ENCODE results near the gene H1-8. TPM values are rescaled to one million over a fixed set of nuclear protein-coding genes. Genes with fewer than 3 reads are reported as not detected.

Gene H1-8
- total and polyA plus RNA-seq, 9 of the 15 experiments (the other 6 are each of a cell fraction or from before 2014, with no cell fraction given), result not detected

DNA sequence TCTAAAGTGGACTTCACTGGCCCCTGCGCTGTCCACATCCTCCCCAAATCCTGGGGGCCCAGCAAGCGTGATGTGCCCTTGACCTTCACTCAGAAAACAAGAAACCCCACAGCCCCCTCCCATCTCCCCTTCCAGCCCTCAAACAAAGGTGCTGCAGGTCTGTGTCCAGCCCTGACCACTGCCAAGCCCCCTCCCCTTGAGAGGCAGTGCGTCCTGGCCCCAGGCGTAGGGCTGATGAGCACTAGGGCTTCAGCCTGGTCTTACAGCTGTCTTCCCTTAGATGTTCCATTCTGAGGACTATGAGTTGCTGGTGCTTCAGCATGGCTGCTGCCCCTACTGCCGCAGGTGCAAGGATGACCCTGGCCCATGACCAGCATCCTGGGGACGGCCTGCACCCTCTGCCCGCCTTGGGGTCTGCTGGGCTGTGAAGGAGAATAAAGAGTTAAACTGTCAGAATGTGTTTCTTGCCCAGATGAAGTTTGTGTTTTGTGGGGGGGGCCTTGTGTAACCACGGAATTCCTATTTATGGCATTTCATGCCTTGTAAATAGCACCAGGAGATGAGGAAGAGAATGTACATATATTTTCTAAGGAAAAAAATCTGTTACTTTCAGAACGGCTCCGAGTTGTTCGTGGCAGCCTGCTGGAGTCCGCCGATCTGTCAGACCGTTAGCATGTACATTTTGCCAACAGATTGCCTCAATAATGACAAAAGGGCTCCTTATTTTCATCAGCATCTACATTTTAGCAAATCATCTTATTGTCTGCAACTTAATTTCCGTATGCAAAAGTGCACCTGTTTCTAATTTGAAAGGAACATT, 22.9 kb upstream of the H1-8 start (continued):
- TF ChIP-seq, protein P1, sequence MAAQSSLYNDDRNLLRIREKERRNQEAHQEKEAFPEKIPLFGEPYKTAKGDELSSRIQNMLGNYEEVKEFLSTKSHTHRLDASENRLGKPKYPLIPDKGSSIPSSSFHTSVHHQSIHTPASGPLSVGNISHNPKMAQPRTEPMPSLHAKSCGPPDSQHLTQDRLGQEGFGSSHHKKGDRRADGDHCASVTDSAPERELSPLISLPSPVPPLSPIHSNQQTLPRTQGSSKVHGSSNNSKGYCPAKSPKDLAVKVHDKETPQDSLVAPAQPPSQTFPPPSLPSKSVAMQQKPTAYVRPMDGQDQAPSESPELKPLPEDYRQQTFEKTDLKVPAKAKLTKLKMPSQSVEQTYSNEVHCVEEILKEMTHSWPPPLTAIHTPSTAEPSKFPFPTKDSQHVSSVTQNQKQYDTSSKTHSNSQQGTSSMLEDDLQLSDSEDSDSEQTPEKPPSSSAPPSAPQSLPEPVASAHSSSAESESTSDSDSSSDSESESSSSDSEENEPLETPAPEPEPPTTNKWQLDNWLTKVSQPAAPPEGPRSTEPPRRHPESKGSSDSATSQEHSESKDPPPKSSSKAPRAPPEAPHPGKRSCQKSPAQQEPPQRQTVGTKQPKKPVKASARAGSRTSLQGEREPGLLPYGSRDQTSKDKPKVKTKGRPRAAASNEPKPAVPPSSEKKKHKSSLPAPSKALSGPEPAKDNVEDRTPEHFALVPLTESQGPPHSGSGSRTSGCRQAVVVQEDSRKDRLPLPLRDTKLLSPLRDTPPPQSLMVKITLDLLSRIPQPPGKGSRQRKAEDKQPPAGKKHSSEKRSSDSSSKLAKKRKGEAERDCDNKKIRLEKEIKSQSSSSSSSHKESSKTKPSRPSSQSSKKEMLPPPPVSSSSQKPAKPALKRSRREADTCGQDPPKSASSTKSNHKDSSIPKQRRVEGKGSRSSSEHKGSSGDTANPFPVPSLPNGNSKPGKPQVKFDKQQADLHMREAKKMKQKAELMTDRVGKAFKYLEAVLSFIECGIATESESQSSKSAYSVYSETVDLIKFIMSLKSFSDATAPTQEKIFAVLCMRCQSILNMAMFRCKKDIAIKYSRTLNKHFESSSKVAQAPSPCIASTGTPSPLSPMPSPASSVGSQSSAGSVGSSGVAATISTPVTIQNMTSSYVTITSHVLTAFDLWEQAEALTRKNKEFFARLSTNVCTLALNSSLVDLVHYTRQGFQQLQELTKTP (IDR thresholded peaks at IDR 0.05; ENCODE audit: low read depth in 1 of 2, partially characterized antibody in 2 of 2), result no peak
- TF ChIP-seq, protein P2, sequence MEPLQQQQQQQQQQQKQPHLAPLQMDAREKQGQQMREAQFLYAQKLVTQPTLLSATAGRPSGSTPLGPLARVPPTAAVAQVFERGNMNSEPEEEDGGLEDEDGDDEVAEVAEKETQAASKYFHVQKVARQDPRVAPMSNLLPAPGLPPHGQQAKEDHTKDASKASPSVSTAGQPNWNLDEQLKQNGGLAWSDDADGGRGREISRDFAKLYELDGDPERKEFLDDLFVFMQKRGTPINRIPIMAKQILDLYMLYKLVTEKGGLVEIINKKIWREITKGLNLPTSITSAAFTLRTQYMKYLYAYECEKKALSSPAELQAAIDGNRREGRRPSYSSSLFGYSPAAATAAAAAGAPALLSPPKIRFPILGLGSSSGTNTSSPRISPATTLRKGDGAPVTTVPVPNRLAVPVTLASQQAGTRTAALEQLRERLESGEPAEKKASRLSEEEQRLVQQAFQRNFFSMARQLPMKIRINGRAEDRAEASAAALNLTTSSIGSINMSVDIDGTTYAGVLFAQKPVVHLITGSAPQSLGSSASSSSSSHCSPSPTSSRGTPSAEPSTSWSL (CRISPR knock-in tag; IDR thresholded peaks at IDR 0.05; ENCODE audit: borderline replicate concordance), result no peak

DNA sequence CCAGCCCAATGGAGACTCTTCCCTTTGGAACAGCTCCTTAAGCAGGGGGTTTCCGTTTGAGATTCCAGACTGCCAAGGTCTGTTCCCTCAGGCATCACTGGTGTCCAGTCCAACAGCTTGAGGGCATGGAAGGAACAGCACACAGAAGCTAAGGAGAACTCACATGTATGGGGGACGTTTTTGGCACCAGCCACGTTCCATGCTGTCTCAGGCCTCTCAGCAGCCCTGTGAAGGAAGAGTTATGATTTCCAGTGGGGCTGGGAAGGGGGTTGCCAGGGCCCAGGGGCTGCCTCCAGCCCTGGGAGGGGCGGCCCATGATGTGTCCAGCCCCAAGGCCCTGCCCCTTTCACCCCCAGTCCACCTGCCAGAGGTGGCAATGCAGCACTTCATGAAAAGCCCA, 22.0 kb upstream of the H1-8 start:
- ChIA-PET POLR2A (no interaction called here), CTCF (ENCODE audit: low intra/inter-chr PET ratio) (no interaction called here)
- H3K4me1 ChIP-seq (replicated peaks in 1 of 2; ENCODE audit: control insufficient read depth in 2 of 2, insufficient read depth in 2 of 2, low read length in 2 of 2), result no peaks in the 10 kb centered on the region
- intact Hi-C loops (cut with micrococcal nuclease) (no loop called here), in situ Hi-C loops (cut with MboI) (no loop called here)
- no peaks in the 10 kb centered on the region for H3K9me3 ChIP-seq (replicated peaks; ENCODE audit: control insufficient read depth, insufficient read depth, low read depth, low read length)
- H3K27ac ChIP-seq (ENCODE audit: extremely low read depth, low read depth, low read length), result no peak overlapping the region
- no peak overlapping the region for H3K4me2 ChIP-seq (ENCODE audit: insufficient read depth, low read length)
- no peaks in the 10 kb centered on the region for H3K9me1 ChIP-seq (ENCODE audit: control insufficient read depth, insufficient read depth, low read length)
- no peak overlapping the region for H2AFZ ChIP-seq (ENCODE audit: low read depth, low read length)
- ATAC-seq (no peak), DNase-seq (ENCODE audit: extremely low read depth in 1 of 4, low spot score in 3 of 4) (no peak), FAIRE-seq (no peak)
- WGBS (ENCODE audit: insufficient coverage, low coverage, missing lambda C conversion rate), result 3% methylated on average over 4 of the region's 4 CpGs
- peaks cover 0 to 23% of the 10 kb centered on the region in 2 experiments; a peak in 2 of 5 replicates for H3K27me3 ChIP-seq (ENCODE audit: control insufficient read depth in 2 of 2, insufficient read depth in 2 of 2, low read length in 2 of 2)
- no peak overlapping the region for H3K9ac ChIP-seq (ENCODE audit: insufficient read depth in 1 of 2, low read depth in 2 of 2, low read length in 2 of 2)
- H3K36me3 ChIP-seq (ENCODE audit: control insufficient read depth, insufficient read depth, low read length), result no peaks in the 10 kb centered on the region
- H4K20me1 ChIP-seq (replicated peaks; ENCODE audit: control insufficient read depth, insufficient read depth, low read length), result no peaks in the 10 kb centered on the region
- no peak overlapping the region for H3K4me3 ChIP-seq
- no TSS peak for BruUV-seq (replicated peaks)
- H3K79me2 ChIP-seq (ENCODE audit: control insufficient read depth, insufficient read depth, low read length), result no peaks in the 10 kb centered on the region
- TF ChIP-seq CBX5 (IDR thresholded peaks at IDR 0.05; ENCODE audit: borderline replicate concordance, low read depth) (no peak), CBX2 (IDR thresholded peaks at IDR 0.05; ENCODE audit: insufficient read depth, low read length, poor library complexity, severe bottlenecking) (no peak), E2F3 (CRISPR knock-in tag; IDR thresholded peaks at IDR 0.05) (no peak), HNRNPLL (IDR thresholded peaks at IDR 0.05; ENCODE audit: low read depth, low read length, poor library complexity, severe bottlenecking) (no peak), ZFP1 (CRISPR knock-in tag; IDR thresholded peaks at IDR 0.05) (no peak), SMARCC2 (IDR thresholded peaks at IDR 0.05; ENCODE audit: low read depth) (no peak)
- TF ChIP-seq, protein P3, sequence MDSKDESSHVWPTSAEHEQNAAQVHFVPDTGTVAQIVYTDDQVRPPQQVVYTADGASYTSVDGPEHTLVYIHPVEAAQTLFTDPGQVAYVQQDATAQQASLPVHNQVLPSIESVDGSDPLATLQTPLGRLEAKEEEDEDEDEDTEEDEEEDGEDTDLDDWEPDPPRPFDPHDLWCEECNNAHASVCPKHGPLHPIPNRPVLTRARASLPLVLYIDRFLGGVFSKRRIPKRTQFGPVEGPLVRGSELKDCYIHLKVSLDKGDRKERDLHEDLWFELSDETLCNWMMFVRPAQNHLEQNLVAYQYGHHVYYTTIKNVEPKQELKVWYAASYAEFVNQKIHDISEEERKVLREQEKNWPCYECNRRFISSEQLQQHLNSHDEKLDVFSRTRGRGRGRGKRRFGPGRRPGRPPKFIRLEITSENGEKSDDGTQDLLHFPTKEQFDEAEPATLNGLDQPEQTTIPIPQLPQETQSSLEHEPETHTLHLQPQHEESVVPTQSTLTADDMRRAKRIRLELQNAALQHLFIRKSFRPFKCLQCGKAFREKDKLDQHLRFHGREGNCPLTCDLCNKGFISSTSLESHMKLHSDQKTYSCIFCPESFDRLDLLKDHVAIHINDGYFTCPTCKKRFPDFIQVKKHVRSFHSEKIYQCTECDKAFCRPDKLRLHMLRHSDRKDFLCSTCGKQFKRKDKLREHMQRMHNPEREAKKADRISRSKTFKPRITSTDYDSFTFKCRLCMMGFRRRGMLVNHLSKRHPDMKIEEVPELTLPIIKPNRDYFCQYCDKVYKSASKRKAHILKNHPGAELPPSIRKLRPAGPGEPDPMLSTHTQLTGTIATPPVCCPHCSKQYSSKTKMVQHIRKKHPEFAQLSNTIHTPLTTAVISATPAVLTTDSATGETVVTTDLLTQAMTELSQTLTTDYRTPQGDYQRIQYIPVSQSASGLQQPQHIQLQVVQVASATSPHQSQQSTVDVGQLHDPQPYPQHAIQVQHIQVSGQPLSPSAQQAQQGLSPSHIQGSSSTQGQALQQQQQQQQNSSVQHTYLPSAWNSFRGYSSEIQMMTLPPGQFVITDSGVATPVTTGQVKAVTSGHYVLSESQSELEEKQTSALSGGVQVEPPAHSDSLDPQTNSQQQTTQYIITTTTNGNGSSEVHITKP (IDR thresholded peaks at IDR 0.05; ENCODE audit: partially characterized antibody), result no peak
